Subcutaneous adipose tissue (tissue), 4 donors: ENCODE results near the gene CSAD. TPM values are rescaled to one million over a fixed set of nuclear protein-coding genes. Genes with fewer than 3 reads are reported as not detected.

Experiments
- total RNA-seq, 4 donors: library from RNA; depleted of rRNA; stranded (reverse); fragments of >200 nt; gene quantifications; one replicate each; pipeline ENCODE4 v1.1.0, GENCODE V29; 2016
- TF ChIP-seq, protein P1 (sequence below): fragments of 450-650 bp; IDR thresholded peaks from one replicate; pipeline ENCODE4 v1.5.1; 2016; ENCODE audit warnings: low read depth, mild to moderate bottlenecking, control low read depth, antibody characterized with exemption, moderate library complexity

The CSAD gene
- total RNA-seq, 4 donors from 2014 or later = 63.7 to 215 (median 101) TPM

DNA sequence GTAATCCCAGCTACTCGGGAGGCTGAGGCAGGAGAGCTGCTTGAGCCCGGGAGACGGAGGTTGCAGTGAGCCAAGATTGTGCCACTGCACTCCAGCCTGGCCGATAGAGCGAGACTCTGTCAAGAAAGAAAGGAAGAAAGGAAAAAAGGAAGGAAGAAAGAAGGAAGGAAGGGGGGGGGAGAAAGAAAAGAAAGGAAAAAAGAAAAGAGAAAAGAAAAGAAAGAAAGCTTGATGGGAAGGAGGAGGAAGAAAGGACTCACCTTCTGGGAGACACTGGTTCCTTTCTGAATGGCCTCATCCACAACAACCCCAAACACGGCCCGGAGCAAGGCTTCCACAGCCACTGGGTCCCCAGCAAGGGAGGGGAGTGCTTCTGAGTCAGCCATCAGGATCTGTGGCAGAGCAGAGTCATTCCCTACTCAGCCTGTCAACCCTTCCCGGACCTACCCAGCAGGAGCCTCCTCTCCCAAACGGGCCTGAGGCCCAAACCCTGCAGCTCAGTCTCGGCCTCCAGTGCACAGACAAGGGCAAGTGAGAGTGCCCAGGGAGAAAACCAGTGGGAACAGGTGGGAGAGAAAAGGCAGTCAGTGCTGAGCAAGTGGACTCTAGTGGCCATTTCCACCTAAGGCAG, 7.5 kb downstream of the CSAD start:
- TF ChIP-seq, protein P1, sequence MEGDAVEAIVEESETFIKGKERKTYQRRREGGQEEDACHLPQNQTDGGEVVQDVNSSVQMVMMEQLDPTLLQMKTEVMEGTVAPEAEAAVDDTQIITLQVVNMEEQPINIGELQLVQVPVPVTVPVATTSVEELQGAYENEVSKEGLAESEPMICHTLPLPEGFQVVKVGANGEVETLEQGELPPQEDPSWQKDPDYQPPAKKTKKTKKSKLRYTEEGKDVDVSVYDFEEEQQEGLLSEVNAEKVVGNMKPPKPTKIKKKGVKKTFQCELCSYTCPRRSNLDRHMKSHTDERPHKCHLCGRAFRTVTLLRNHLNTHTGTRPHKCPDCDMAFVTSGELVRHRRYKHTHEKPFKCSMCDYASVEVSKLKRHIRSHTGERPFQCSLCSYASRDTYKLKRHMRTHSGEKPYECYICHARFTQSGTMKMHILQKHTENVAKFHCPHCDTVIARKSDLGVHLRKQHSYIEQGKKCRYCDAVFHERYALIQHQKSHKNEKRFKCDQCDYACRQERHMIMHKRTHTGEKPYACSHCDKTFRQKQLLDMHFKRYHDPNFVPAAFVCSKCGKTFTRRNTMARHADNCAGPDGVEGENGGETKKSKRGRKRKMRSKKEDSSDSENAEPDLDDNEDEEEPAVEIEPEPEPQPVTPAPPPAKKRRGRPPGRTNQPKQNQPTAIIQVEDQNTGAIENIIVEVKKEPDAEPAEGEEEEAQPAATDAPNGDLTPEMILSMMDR = no peak

DNA sequence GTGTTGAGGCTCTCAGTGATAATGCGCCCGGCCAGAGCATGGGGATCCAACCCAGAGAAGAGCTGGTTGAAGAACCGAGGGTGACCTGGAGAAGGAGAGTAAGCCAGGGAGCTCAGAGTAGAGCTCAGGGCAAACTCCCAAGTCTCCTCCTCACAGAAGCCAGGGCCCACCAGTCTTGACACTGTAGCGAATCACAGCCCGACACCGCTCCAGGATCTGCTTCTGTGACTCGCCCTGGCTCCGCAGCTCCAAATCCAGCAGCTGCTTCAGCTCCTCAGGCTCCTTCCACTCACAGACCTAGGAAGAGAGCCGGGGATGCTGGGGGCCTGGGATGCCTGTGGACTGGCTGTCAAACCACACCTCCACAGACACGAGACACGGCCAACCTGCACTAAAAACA, 8.4 kb downstream of the CSAD start:
- TF ChIP-seq, protein P1 = no peak

DNA sequence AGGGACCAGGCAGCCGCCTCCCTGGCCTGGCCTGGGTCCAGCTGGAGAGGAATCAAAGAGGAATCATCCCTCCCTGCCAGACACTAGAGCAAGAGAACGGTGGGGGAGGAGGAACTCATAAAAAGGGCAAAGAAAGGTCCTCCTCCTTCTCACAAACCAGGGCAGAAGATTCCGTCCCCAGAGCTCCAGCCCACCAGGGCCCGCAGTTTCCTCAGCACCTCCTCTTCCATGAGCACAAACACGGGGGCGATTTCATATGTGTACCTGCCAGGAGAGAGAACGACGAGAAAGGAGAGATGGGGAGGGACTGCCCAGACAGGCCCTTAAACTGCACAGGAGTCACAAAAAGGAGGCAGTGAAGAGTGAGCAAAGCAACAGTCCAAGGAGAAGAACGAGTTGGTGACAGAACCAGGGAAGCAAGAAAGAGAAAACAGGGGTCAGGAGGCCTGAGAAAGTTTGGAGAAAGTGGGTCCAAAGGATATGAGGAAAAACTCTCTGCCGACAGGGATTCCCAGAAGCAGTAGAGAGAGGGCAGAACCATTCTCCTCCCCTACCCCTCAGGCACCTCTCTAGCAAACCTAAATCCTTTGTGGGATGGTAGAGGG, 8.9 kb downstream of the CSAD start:
- TF ChIP-seq, protein P1 = no peak

DNA sequence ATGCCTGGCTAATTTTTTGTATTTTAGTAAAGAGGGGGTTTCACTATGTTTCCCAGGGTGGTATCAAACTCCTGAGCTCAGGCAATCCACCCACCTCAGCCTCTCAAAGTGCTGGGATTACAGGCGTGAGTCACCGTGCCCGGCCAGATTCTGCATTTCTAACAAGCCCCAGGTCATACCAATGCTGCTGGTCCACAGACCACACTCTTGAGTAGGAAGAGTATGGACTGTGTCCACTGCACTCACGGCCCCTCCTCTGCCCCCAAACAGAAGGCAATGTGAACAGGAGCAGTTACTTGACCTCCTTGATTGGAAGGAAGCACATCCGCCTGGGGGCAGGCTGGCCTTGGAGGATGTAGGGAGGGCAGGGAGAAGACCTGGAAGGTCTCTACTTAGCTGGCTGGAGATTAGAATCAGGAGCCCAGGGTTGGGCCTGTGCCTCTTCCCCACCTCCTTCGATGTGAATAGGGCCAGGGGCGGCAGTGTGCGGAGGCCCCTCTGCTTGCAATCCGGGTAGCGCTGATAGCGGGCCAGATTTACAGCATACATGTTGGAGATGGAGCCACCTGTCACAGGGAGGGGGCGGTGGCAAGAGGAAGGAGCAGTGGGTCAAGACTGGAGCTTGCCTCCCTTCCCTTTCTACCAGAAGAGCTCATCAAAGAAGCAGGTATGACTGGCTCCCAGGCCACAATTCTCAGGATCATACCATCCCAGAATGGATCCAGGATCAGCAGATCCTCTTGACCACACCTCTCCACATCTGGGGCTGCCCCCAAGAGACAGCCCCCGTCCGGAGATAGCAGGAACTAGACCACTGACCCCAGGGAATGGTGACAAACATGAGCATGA, 9.6 kb downstream of the CSAD start:
- TF ChIP-seq, protein P1 = no peak

DNA sequence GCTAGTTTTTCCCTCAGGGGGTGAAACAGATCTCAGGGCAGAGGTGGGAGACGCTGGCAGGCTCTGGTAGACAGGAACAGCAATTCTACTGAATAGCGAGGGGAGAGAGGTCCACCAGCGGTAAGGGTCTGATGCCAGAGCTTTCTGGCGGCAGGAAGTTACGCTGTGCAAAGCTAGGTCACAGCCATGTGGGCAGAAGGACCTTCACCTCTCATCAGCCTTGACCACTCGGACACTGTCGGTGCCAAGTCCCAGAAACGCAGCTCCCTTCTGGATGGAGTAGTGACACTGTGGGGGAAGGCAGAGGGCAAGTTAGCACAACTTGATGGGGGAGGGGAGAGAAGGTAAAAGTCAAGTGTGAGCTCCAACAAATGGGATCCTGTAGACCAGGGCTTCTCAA, 10.5 kb downstream of the CSAD start:
- TF ChIP-seq, protein P1 = no peak

DNA sequence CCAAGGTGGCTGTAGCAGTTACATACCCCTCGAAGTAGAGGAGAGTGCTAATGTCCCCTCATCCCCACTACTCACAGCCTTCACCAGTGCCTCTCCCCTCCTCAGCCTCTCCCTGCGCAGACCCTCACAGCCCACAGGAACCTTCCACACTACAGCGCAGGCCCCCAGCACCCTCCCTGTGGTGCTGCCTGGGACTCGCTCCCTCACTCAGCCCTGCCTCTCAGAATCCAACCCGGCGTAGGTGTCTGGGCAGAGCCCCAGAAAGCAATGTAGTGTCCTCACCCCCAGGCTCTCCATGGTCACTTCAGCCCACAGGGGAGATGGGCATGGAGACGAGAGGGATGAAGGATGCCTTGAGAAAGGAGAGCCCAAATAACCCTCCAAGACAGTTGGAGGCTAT, 11.1 kb downstream of the CSAD start:
- TF ChIP-seq, protein P1 = no peak

DNA sequence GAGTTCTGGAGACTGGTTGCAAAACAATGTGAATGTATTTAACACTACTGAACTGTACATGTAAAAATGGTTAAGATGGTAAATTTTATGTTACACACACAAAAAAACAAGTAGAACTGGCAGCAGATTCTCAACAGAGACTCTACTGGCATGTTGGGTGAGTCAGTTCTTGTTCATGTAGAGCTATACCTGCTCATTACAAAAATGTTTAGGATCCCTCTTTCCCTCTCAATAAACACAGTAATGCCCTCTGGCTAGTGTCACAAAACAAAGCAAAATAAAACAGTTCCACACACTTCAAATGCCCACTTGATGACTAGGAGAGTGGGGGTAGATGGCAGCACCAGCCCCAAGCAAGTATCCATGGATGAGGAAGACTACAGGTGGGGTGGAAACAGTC, 13.9 kb downstream of the CSAD start:
- TF ChIP-seq, protein P1 = no peak
